Sigmoid colon (tissue), 7 donors: ENCODE results near the gene SPOP. TPM values are rescaled to one million over a fixed set of nuclear protein-coding genes. Genes with fewer than 3 reads are reported as not detected.
"Not testable (repeated sequence)": the region's sequence is repeated elsewhere in the genome, so short reads cannot be mapped to it uniquely, and the experiment has no call there.

ENCODE experiments used
- DNase-seq: peaks from one replicate; pipeline ENCODE4 v3.0.0-alpha.2; 2019
- H3K27ac ChIP-seq, 4 donors: fragments of 200-600 bp; sonication (generic); one replicate each; pipeline ENCODE4 v1.5.1; 2016 to 2019; ENCODE audit warnings: mild to moderate bottlenecking in 1 of 4
- H3K27me3 ChIP-seq, 3 donors: fragments of 200-600 bp; sonication (generic); one replicate each; pipeline ENCODE4 v1.5.1; 2019; ENCODE audit warnings: mild to moderate bottlenecking in 1 of 3
- H3K36me3 ChIP-seq, 4 donors: fragments of 200-600 bp; sonication (generic); one replicate each; pipeline ENCODE4 v1.5.1; 2016 to 2019
- H3K4me1 ChIP-seq, 4 donors: fragments of 200-600 bp; sonication (generic); one replicate each; pipeline ENCODE4 v1.5.1; 2017 to 2019
- H3K4me3 ChIP-seq, 4 donors: fragments of 200-600 bp; sonication (generic); one replicate each; pipeline ENCODE4 v1.5.1; 2017 to 2019; ENCODE audit warnings: mild to moderate bottlenecking in 2 of 4, moderate library complexity in 1 of 4
- H3K9me3 ChIP-seq, 4 donors: fragments of 200-600 bp in 3 of 4; sonication (generic) in 3 of 4; one replicate each; pipeline versions ENCODE4 v1.5.1 to v1.6.1; 2013 to 2019
- EP300 ChIP-seq, 4 donors: sonication (generic); formaldehyde crosslinking; IDR thresholded peaks; one replicate each; pipeline ENCODE4 v1.6.1; 2017; ENCODE audit warnings: antibody characterized with exemption in 4 of 4
- POLR2A ChIP-seq, 2 donors: fragments of 450-650 bp; IDR thresholded peaks; one replicate each; pipeline ENCODE4 v1.6.1; 2016; ENCODE audit warnings: antibody characterized with exemption in 2 of 2, mild to moderate bottlenecking in 2 of 2, moderate library complexity in 2 of 2
- POLR2AphosphoS5 ChIP-seq, 4 donors: sonication (generic); formaldehyde crosslinking; IDR thresholded peaks; one replicate each; pipeline ENCODE4 v1.6.1; 2017; ENCODE audit warnings: antibody characterized with exemption in 4 of 4
- WGBS, 2 donors: extraction: QIAGEN DNeasy Blood & Tissue Kit; methylation state at CpG; one replicate each; pipeline ENCODE4 v1.1.7; 2013; 5-methylcytosine and 5-hydroxymethylcytosine counted together
- intact Hi-C: fragments of 100-400 bp; cut with DNase I; formaldehyde crosslinking; loops from one replicate; pipeline ENCODE4 v1.15.1; 2023
- polyA plus RNA-seq, 3 donors: library from polyadenylated mRNA; stranded (reverse); fragments of 200-250 nt; gene quantifications; one replicate each; pipeline ENCODE4 v1.2.3, GENCODE V29; 2013
- total RNA-seq, 4 donors: library from RNA; depleted of rRNA; stranded (reverse); fragments of >200 nt; gene quantifications; one replicate each; pipeline ENCODE4 v1.1.0, GENCODE V29; 2016
- TF ChIP-seq, protein P1 (sequence below), 4 experiments: fragments of 450-650 bp in 3 of 4; fragments of 200-600 bp in 1 of 4; IDR thresholded peaks; one replicate each; pipeline ENCODE4 v1.5.1; 2016 to 2019; ENCODE audit warnings: antibody characterized with exemption in 4 of 4, mild to moderate bottlenecking in 3 of 4, moderate library complexity in 2 of 4
- donor health status: healthy with polysubstance abuse.
- donor health status: Bipolar disorder and iron deficiency.
- donor health status: healthy.

Gene SPOP
- total and polyA plus RNA-seq, 7 donors: 33.0 to 332 (median 226) TPM

- Histone ChIP-seq H3K4me3 (no peak overlapping the region), H3K4me1 (peaks cover 0 to 20% (median 14%) of the 10 kb centered on the region in 4 donors), H3K36me3 (peaks cover 0 to under 1% (median 0%) of the 10 kb centered on the region in 4 donors), H3K9me3 (no peaks in the 10 kb centered on the region), H3K27ac (peak overlapping the region in 3 of 4 donors; percentile 22 to 48 (median 33)), H3K27me3 (no peaks in the 10 kb centered on the region)
- peak; percentile 55 for DNase-seq
- 69 to 70% methylated on average over 6 of the region's 6 CpGs for WGBS, 2 donors
- intact Hi-C loops: no loop called here
- TF ChIP-seq, protein P1, sequence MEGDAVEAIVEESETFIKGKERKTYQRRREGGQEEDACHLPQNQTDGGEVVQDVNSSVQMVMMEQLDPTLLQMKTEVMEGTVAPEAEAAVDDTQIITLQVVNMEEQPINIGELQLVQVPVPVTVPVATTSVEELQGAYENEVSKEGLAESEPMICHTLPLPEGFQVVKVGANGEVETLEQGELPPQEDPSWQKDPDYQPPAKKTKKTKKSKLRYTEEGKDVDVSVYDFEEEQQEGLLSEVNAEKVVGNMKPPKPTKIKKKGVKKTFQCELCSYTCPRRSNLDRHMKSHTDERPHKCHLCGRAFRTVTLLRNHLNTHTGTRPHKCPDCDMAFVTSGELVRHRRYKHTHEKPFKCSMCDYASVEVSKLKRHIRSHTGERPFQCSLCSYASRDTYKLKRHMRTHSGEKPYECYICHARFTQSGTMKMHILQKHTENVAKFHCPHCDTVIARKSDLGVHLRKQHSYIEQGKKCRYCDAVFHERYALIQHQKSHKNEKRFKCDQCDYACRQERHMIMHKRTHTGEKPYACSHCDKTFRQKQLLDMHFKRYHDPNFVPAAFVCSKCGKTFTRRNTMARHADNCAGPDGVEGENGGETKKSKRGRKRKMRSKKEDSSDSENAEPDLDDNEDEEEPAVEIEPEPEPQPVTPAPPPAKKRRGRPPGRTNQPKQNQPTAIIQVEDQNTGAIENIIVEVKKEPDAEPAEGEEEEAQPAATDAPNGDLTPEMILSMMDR (IDR thresholded peaks at IDR 0.05): no peak
- TF ChIP-seq POLR2AphosphoS5 (IDR thresholded peaks at IDR 0.05) (no peak), POLR2A (IDR thresholded peaks at IDR 0.05) (no peak), EP300 (IDR thresholded peaks at IDR 0.05) (no peak)
Measured at GRCh38 chr17:49680314-49680713, 2.4 kb upstream of the SPOP start.

DNA sequence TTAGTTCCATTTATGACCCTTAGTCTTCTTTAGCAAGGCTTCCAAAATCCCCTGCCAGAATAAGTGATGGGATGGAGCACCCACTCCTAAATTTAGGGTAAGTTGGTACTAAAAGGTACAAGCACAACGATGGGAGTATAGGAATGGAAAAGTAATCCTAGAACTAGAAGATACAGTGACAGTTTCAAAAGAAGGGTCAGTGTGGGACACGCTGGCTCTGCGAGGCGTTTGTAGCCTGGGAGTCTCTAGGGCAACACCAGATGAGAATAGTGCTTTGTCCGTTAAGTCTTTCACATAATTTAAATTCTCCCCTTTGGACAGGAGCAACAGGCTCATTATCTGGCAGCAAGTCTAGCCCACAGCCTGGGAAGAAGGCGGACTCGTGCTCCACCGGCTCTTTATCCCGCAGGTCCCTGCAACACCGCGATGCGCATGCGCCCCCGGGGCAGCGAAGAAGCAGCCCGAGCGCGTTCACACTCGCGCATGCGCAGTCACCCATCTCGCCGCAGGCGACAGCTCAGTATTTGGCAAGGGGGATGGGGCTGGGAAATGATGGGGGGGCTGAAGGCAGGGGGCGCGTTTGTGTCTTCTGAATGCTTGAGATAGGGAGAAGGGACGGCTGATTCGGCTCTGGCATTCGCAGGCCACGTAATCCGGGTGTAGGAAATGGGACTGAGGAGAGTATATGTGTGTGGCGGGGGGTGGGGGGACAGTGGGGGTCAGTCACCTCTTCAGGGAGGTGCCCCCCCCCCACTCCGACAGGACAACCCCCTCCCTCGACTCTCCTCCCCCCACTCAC is 564 bp downstream of the SPOP start:
- no peaks in the 10 kb centered on the region for H3K9me3 ChIP-seq
- DNase-seq: peak; percentile 99
- WGBS, 2 donors: 0 to 1% methylated on average over 34 of the region's 34 CpGs
- TF ChIP-seq POLR2AphosphoS5 (IDR thresholded peaks at IDR 0.05): peak; percentile 95 to 97 (median 96)
- TF ChIP-seq POLR2A (IDR thresholded peaks at IDR 0.05): peak; percentile 75 to 87
- TF ChIP-seq EP300 (IDR thresholded peaks at IDR 0.05): peak in 1 of 4 donors; percentile 52
- TF ChIP-seq, protein P1 (IDR thresholded peaks at IDR 0.05): no peak
- no peaks in the 10 kb centered on the region for H3K27me3 ChIP-seq
- H3K27ac ChIP-seq: peak overlapping the region; percentile 96 to 99 (median 98)
- intact Hi-C loops: loop anchor here (2.0 to 5.0 kb wide), 3 partner anchors 31 to 100 kb away; partner anchors contain the start of gene NXPH3
- peak overlapping the region; percentile 68 to 77 (median 74) for H3K4me3 ChIP-seq
- peaks cover 0 to 6% (median 0%) of the 10 kb centered on the region in 4 donors for H3K36me3 ChIP-seq
- peaks cover 0 to 47% (median 37%) of the 10 kb centered on the region in 4 donors for H3K4me1 ChIP-seq

GRCh38 chr17:49676276-49676868 is 1.5 kb downstream of the SPOP start:
- Histone ChIP-seq H3K27ac (peak overlapping the region; percentile 96 to 99 (median 98)), H3K36me3 (peaks cover 0 to 6% (median 0%) of the 10 kb centered on the region in 4 donors), H3K9me3 (no peaks in the 10 kb centered on the region), H3K27me3 (no peaks in the 10 kb centered on the region), H3K4me1 (peaks cover 0 to 56% (median 46%) of the 10 kb centered on the region in 4 donors), H3K4me3 (peak overlapping the region; percentile 68 to 77 (median 74))
- no peak for DNase-seq
- 30 to 49% methylated on average over 5 of the region's 5 CpGs for WGBS, 2 donors
- intact Hi-C loops: loop anchor here (2.0 to 5.0 kb wide), 3 partner anchors 30 to 99 kb away; partner anchors contain the start of gene NXPH3
- TF ChIP-seq, protein P1 (IDR thresholded peaks at IDR 0.05): no peak
- no peak for TF ChIP-seq POLR2AphosphoS5 (IDR thresholded peaks at IDR 0.05)
- TF ChIP-seq EP300 (IDR thresholded peaks at IDR 0.05): no peak
- TF ChIP-seq POLR2A (IDR thresholded peaks at IDR 0.05): no peak

- Histone ChIP-seq H3K4me1 (peaks cover 0 to 75% (median 63%) of the 10 kb centered on the region in 4 donors), H3K36me3 (peaks cover 0 to 6% (median 0%) of the 10 kb centered on the region in 4 donors), H3K4me3 (peak overlapping the region in 1 of 4 donors; percentile 77), H3K27me3 (no peaks in the 10 kb centered on the region), H3K9me3 (no peaks in the 10 kb centered on the region), H3K27ac (peak overlapping the region; percentile 96 to 99 (median 98))
- no peak for DNase-seq
- intact Hi-C loops: no loop called here
- TF ChIP-seq POLR2AphosphoS5 (IDR thresholded peaks at IDR 0.05) (no peak), POLR2A (IDR thresholded peaks at IDR 0.05) (no peak), EP300 (IDR thresholded peaks at IDR 0.05) (no peak)
- TF ChIP-seq, protein P1 (IDR thresholded peaks at IDR 0.05): no peak
Measured at GRCh38 chr17:49674507-49674906, 3.4 kb downstream of the SPOP start.

DNA sequence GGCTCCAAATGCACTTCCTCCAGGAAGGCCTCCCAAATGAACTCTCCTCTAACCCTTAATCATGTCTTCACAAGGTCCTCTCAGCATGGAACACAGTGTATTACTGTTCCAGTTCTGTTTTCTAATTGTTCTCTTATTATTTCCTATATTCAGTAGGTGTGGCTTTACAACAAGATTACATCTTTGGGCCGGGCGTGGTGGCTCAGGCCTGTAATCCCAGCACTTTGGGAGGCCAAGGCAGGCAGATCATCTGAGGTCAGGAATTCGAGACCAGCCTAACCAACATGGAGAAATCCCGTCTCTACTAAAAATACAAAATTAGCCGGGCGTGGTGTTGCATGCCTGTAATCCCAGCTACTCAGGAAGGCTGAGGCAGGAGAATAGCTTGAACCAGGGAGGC is 4.2 kb downstream of the SPOP start:
- Histone ChIP-seq H3K4me1 (peaks cover 0 to 77% (median 65%) of the 10 kb centered on the region in 4 donors), H3K27ac (peak overlapping the region; percentile 51 to 99 (median 97))

More for the DNA sequence above, 4.2 kb downstream of the SPOP start:
- DNase-seq, H3K9me3 ChIP-seq, H3K27me3 ChIP-seq, intact Hi-C loops, H3K36me3 ChIP-seq, H3K4me3 ChIP-seq: not testable (repeated sequence)
- 59 to 88% methylated on average over 6 of the region's 6 CpGs for WGBS, 2 donors
